NCI-H2171 treated with DMSO at 0.1 percent for 48 hours (cell line): ENCODE results near the gene SYPL1.

Source experiments
- DNase-seq: peaks from one replicate; lab custom pipeline; 2025; lab: John Stamatoyannopoulos, UW

Gene SYPL1

GRCh38 chr7:106121189-106121810 lies 9.2 kb upstream of the SYPL1 start:
- no peak for DNase-seq

GRCh38 chr7:106120500-106120899 lies 8.4 kb upstream of the SYPL1 start:
- no peak for DNase-seq

- DNase-seq = no peak
Measured at GRCh38 chr7:106119719-106120118, 7.6 kb upstream of the SYPL1 start.

- no peak for DNase-seq
Measured at GRCh38 chr7:106117786-106118544, 5.9 kb upstream of the SYPL1 start.

GRCh38 chr7:106116161-106116704 lies 4.1 kb upstream of the SYPL1 start:
- no peak for DNase-seq

GRCh38 chr7:106114716-106115383 lies 2.7 kb upstream of the SYPL1 start:
- no peak for DNase-seq

- DNase-seq = no peak
Measured at GRCh38 chr7:106112972-106113421, 885 bp upstream of the SYPL1 start.

- DNase-seq = peak; percentile 67
Measured at GRCh38 chr7:106111655-106112117, 426 bp downstream of the SYPL1 start.

GRCh38 chr7:106110885-106111654 lies 1.0 kb downstream of the SYPL1 start:
- DNase-seq = no peak

GRCh38 chr7:106110238-106110560 lies 1.9 kb downstream of the SYPL1 start:
- DNase-seq = no peak

- no peak for DNase-seq
Measured at GRCh38 chr7:106109521-106110237, 2.4 kb downstream of the SYPL1 start.

GRCh38 chr7:106108991-106109390 lies 3.1 kb downstream of the SYPL1 start:
- DNase-seq = no peak

GRCh38 chr7:106104721-106105260 lies 7.3 kb downstream of the SYPL1 start:
- no peak for DNase-seq

- no peak for DNase-seq
Measured at GRCh38 chr7:106102387-106102966, 9.6 kb downstream of the SYPL1 start.

GRCh38 chr7:106101726-106102125 lies 10.4 kb downstream of the SYPL1 start:
- no peak for DNase-seq

- no peak for DNase-seq
Measured at GRCh38 chr7:106100863-106101629, 11.1 kb downstream of the SYPL1 start.

GRCh38 chr7:106099539-106099938 lies 12.6 kb downstream of the SYPL1 start:
- DNase-seq = no peak

- DNase-seq = no peak
Measured at GRCh38 chr7:106098889-106099288, 13.2 kb downstream of the SYPL1 start.

GRCh38 chr7:106095634-106096033 lies 16.5 kb downstream of the SYPL1 start:
- DNase-seq = no peak

- DNase-seq = peak; percentile 13
Measured at GRCh38 chr7:106094780-106095179, 17.3 kb downstream of the SYPL1 start.
